Measurements from ENCODE around the gene PLEKHG4. TPM values are rescaled to one million over a fixed set of nuclear protein-coding genes. Genes with fewer than 3 reads are reported as not detected.

Gene PLEKHG4
- total and polyA plus RNA-seq, 9 of the 15 experiments (the other 6 are each of a cell fraction or from before 2014, with no cell fraction given), result 3.7 to 36.8 (median 17.9) TPM

DNA sequence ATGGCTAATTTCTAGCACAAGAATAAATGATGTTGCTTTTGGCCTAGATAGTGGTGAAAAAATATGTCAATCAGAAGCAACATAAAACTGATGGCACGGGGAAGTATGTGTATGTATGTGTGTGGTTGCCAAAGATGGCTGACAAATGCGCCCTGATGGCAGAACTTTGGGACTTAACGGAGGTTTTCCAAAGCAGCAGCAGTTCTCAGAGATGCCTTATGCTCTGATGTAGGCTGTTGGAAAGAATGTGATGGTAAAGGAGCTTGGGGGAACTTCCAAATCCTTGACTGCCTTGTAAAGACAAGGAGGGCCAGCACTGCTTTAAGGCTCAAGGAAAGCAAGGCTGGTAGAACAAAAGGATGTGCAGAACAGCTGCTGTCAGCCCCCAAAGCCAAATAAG is 31.2 kb downstream of the PLEKHG4 start:
- no peaks in the 10 kb centered on the region for H3K79me2 ChIP-seq (ENCODE audit: control insufficient read depth, insufficient read depth, low read length)
- intact Hi-C loops (cut with micrococcal nuclease), result no loop called here
- no peaks in the 10 kb centered on the region for H4K20me1 ChIP-seq (replicated peaks; ENCODE audit: control insufficient read depth, insufficient read depth, low read length)
- TF ChIP-seq, protein P1, sequence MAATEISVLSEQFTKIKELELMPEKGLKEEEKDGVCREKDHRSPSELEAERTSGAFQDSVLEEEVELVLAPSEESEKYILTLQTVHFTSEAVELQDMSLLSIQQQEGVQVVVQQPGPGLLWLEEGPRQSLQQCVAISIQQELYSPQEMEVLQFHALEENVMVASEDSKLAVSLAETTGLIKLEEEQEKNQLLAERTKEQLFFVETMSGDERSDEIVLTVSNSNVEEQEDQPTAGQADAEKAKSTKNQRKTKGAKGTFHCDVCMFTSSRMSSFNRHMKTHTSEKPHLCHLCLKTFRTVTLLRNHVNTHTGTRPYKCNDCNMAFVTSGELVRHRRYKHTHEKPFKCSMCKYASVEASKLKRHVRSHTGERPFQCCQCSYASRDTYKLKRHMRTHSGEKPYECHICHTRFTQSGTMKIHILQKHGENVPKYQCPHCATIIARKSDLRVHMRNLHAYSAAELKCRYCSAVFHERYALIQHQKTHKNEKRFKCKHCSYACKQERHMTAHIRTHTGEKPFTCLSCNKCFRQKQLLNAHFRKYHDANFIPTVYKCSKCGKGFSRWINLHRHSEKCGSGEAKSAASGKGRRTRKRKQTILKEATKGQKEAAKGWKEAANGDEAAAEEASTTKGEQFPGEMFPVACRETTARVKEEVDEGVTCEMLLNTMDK (IDR thresholded peaks at IDR 0.05; ENCODE audit: borderline replicate concordance, insufficient read depth, low read depth, low read length, poor library complexity, severe bottlenecking), result no peak
- TF ChIP-seq ZNF57 (CRISPR knock-in tag; IDR thresholded peaks at IDR 0.05) (no peak), JUND (IDR thresholded peaks at IDR 0.05; ENCODE audit: borderline replicate concordance, low read depth, low read length) (no peak), JUND (tag; IDR thresholded peaks at IDR 0.05; ENCODE audit: borderline replicate concordance, low read depth, low read length) (no peak), BCOR (IDR thresholded peaks at IDR 0.05) (no peak)
- TF ChIP-seq, protein P2, sequence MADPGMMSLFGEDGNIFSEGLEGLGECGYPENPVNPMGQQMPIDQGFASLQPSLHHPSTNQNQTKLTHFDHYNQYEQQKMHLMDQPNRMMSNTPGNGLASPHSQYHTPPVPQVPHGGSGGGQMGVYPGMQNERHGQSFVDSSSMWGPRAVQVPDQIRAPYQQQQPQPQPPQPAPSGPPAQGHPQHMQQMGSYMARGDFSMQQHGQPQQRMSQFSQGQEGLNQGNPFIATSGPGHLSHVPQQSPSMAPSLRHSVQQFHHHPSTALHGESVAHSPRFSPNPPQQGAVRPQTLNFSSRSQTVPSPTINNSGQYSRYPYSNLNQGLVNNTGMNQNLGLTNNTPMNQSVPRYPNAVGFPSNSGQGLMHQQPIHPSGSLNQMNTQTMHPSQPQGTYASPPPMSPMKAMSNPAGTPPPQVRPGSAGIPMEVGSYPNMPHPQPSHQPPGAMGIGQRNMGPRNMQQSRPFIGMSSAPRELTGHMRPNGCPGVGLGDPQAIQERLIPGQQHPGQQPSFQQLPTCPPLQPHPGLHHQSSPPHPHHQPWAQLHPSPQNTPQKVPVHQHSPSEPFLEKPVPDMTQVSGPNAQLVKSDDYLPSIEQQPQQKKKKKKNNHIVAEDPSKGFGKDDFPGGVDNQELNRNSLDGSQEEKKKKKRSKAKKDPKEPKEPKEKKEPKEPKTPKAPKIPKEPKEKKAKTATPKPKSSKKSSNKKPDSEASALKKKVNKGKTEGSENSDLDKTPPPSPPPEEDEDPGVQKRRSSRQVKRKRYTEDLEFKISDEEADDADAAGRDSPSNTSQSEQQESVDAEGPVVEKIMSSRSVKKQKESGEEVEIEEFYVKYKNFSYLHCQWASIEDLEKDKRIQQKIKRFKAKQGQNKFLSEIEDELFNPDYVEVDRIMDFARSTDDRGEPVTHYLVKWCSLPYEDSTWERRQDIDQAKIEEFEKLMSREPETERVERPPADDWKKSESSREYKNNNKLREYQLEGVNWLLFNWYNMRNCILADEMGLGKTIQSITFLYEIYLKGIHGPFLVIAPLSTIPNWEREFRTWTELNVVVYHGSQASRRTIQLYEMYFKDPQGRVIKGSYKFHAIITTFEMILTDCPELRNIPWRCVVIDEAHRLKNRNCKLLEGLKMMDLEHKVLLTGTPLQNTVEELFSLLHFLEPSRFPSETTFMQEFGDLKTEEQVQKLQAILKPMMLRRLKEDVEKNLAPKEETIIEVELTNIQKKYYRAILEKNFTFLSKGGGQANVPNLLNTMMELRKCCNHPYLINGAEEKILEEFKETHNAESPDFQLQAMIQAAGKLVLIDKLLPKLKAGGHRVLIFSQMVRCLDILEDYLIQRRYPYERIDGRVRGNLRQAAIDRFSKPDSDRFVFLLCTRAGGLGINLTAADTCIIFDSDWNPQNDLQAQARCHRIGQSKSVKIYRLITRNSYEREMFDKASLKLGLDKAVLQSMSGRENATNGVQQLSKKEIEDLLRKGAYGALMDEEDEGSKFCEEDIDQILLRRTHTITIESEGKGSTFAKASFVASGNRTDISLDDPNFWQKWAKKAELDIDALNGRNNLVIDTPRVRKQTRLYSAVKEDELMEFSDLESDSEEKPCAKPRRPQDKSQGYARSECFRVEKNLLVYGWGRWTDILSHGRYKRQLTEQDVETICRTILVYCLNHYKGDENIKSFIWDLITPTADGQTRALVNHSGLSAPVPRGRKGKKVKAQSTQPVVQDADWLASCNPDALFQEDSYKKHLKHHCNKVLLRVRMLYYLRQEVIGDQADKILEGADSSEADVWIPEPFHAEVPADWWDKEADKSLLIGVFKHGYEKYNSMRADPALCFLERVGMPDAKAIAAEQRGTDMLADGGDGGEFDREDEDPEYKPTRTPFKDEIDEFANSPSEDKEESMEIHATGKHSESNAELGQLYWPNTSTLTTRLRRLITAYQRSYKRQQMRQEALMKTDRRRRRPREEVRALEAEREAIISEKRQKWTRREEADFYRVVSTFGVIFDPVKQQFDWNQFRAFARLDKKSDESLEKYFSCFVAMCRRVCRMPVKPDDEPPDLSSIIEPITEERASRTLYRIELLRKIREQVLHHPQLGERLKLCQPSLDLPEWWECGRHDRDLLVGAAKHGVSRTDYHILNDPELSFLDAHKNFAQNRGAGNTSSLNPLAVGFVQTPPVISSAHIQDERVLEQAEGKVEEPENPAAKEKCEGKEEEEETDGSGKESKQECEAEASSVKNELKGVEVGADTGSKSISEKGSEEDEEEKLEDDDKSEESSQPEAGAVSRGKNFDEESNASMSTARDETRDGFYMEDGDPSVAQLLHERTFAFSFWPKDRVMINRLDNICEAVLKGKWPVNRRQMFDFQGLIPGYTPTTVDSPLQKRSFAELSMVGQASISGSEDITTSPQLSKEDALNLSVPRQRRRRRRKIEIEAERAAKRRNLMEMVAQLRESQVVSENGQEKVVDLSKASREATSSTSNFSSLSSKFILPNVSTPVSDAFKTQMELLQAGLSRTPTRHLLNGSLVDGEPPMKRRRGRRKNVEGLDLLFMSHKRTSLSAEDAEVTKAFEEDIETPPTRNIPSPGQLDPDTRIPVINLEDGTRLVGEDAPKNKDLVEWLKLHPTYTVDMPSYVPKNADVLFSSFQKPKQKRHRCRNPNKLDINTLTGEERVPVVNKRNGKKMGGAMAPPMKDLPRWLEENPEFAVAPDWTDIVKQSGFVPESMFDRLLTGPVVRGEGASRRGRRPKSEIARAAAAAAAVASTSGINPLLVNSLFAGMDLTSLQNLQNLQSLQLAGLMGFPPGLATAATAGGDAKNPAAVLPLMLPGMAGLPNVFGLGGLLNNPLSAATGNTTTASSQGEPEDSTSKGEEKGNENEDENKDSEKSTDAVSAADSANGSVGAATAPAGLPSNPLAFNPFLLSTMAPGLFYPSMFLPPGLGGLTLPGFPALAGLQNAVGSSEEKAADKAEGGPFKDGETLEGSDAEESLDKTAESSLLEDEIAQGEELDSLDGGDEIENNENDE (IDR thresholded peaks at IDR 0.05; ENCODE audit: low read depth, low read length), result no peak
- TF ChIP-seq, protein P3, sequence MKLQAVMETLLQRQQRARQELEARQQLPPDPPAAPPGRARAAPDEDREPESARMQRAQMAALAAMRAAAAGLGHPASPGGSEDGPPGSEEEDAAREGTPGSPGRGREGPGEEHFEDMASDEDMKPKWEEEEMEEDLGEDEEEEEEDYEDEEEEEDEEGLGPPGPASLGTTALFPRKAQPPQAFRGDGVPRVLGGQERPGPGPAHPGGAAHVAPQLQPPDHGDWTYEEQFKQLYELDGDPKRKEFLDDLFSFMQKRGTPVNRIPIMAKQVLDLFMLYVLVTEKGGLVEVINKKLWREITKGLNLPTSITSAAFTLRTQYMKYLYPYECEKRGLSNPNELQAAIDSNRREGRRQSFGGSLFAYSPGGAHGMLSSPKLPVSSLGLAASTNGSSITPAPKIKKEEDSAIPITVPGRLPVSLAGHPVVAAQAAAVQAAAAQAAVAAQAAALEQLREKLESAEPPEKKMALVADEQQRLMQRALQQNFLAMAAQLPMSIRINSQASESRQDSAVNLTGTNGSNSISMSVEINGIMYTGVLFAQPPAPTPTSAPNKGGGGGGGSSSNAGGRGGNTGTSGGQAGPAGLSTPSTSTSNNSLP (IDR thresholded peaks at IDR 0.05; ENCODE audit: borderline replicate concordance, low read depth, low read length), result no peak
- H2AFZ ChIP-seq (ENCODE audit: low read depth, low read length), result no peak overlapping the region
- no peak overlapping the region for H3K4me2 ChIP-seq (ENCODE audit: insufficient read depth, low read length)
- H3K36me3 ChIP-seq (ENCODE audit: control insufficient read depth, insufficient read depth, low read length), result no peaks in the 10 kb centered on the region
- H3K27ac ChIP-seq (ENCODE audit: extremely low read depth, low read depth, low read length), result no peak overlapping the region
- ChIA-PET CTCF (ENCODE audit: low intra/inter-chr PET ratio) (interaction anchor here (0.5 kb wide), 1 partner anchor 44 kb away, joined by 6 read pairs; no protein-coding TSS in a partner anchor), POLR2A (interaction anchor here (0.7 to 1.4 kb wide), 2 partner anchors 11 to 63 kb away, joined by 3 to 4 read pairs; partner anchors contain the start of gene FHOD1)
- H3K27me3 ChIP-seq (ENCODE audit: control insufficient read depth in 2 of 2, insufficient read depth in 2 of 2, low read length in 2 of 2), result peaks cover 0 to under 1% of the 10 kb centered on the region in 2 experiments; a peak in 1 of 5 replicates
- DNase-seq (ENCODE audit: extremely low read depth in 1 of 4, low spot score in 3 of 4), result no peak
- peaks cover 0 to 19% of the 10 kb centered on the region in 2 experiments; a peak in 4 of 5 replicates for H3K4me1 ChIP-seq (replicated peaks in 1 of 2; ENCODE audit: control insufficient read depth in 2 of 2, insufficient read depth in 2 of 2, low read length in 2 of 2)
- no peaks in the 10 kb centered on the region for H3K9me3 ChIP-seq (replicated peaks; ENCODE audit: control insufficient read depth, insufficient read depth, low read depth, low read length)
- in situ Hi-C loops (cut with MboI), result no loop called here
- no TSS peak for BruUV-seq (replicated peaks)
- no peaks in the 10 kb centered on the region for H3K9me1 ChIP-seq (ENCODE audit: control insufficient read depth, insufficient read depth, low read length)
- no peak overlapping the region for H3K4me3 ChIP-seq
- no peak overlapping the region for H3K9ac ChIP-seq (ENCODE audit: insufficient read depth in 1 of 2, low read depth in 2 of 2, low read length in 2 of 2)
- no peak for ATAC-seq
- 38% methylated on average over 3 of the region's 3 CpGs for WGBS (ENCODE audit: insufficient coverage, low coverage, missing lambda C conversion rate)
- no peak for FAIRE-seq
